ENCODE data around the gene KCNH2. TPM values are rescaled to one million over a fixed set of nuclear protein-coding genes. Genes with fewer than 3 reads are reported as not detected.
"Not testable (repeated sequence)": the region's sequence is repeated elsewhere in the genome, so short reads cannot be mapped to it uniquely, and the experiment has no call there.

Gene KCNH2
- total and polyA plus RNA-seq, 2 of the 8 experiments (the other 6 are each of a cell fraction or from before 2014, with no cell fraction given) = 8.0 to 15.0 TPM

- Histone ChIP-seq H3K4me3 (ENCODE audit: extremely low read depth in 1 of 4, insufficient read depth in 2 of 4, low read depth in 3 of 4, low read length in 4 of 4) (peak overlapping the region; percentile 32 to 97 (median 58); a peak in 7 of 8 replicates), H3K9ac (replicated peaks in 1 of 4; ENCODE audit: extremely low read depth in 1 of 4, low read depth in 3 of 4, low read length in 3 of 4) (peak overlapping the region in 2 of 4 experiments; percentile 7 to 12; a peak in 2 of 7 replicates), H2AK5ac (ENCODE audit: low read depth, low read length) (0 out of 2 replicates have a peak overlapping the region, but pooled peaks have one; percentile 39), H3K27ac (ENCODE audit: low read depth, low read length) (0 out of 2 replicates have a peak overlapping the region, but pooled peaks have one; percentile 15), H3K4me2 (ENCODE audit: insufficient read depth in 1 of 2, low read depth in 2 of 2, low read length in 2 of 2) (peak overlapping the region; percentile 75 to 90)
- not testable (repeated sequence) for H3K4me1 ChIP-seq (replicated peaks in 1 of 4; ENCODE audit: control insufficient read depth in 3 of 4, insufficient read depth in 4 of 4, low read length in 3 of 4); H2BK20ac ChIP-seq (ENCODE audit: low read length); H4K8ac ChIP-seq (ENCODE audit: extremely low read depth, insufficient read depth, low read length); H4K20me1 ChIP-seq (replicated peaks in 1 of 2; ENCODE audit: control insufficient read depth in 1 of 2, insufficient read depth in 2 of 2, low read length in 2 of 2); H3K79me2 ChIP-seq (ENCODE audit: control insufficient read depth in 1 of 2, insufficient read depth in 2 of 2, low read length in 2 of 2); H2BK120ac ChIP-seq (replicated peaks; ENCODE audit: low read depth, low read length); H3K79me1 ChIP-seq (ENCODE audit: low read depth, low read length); DNase-seq (ENCODE audit: low read depth in 1 of 2, low spot score in 2 of 2); H3K4ac ChIP-seq (replicated peaks; ENCODE audit: insufficient read length, low read depth, low read length); H3K18ac ChIP-seq (ENCODE audit: extremely low read depth, low read length); H3K14ac ChIP-seq (ENCODE audit: insufficient read length); H2BK5ac ChIP-seq (ENCODE audit: low read depth, low read length); H3K27me3 ChIP-seq (replicated peaks in 1 of 4; ENCODE audit: control insufficient read depth in 3 of 4, extremely low read depth in 1 of 4, insufficient read depth in 3 of 4, low read length in 3 of 4); H4K5ac ChIP-seq (ENCODE audit: insufficient read length, low read depth, low read length); H3K9me3 ChIP-seq (ENCODE audit: insufficient read depth in 2 of 2, low read depth in 1 of 2, low read length in 1 of 2); H3K23ac ChIP-seq (ENCODE audit: insufficient read length); H3K36me3 ChIP-seq (ENCODE audit: control insufficient read depth in 2 of 4, insufficient read depth in 4 of 4, low read length in 3 of 4); H4K91ac ChIP-seq (replicated peaks; ENCODE audit: insufficient read length, low read length); H2AFZ ChIP-seq (ENCODE audit: low read length); H3K23me2 ChIP-seq (ENCODE audit: low read depth, low read length); H3K56ac ChIP-seq (replicated peaks; ENCODE audit: insufficient read length, low read depth, low read length); H2BK15ac ChIP-seq (ENCODE audit: low read length); H2BK12ac ChIP-seq (ENCODE audit: low read depth, low read length); FAIRE-seq
- ChIA-PET CTCF (ENCODE audit: partially characterized antibody) (interaction anchor here (0.7 to 2.7 kb wide), 16 partner anchors 9 to 84 kb away, joined by 3 to 24 read pairs (median 4); partner anchors contain the start of gene CDK5), POLR2A (ENCODE audit: partially characterized antibody) (interaction anchor here (0.7 to 3.2 kb wide), 9 partner anchors 9 to 1962 kb away, joined by 3 to 18 read pairs (median 6); partner anchors contain the start of gene CDK5)
- 15% methylated on average over 16 of the region's 16 CpGs; no CpG with 5 or more reads in 1 of the 2 experiments for WGBS, 2 experiments (ENCODE audit: extremely low coverage in 1 of 2, insufficient coverage in 1 of 2, insufficient read length in 1 of 2, insufficient replicate concordance in 2 of 2, low coverage in 1 of 2, low lambda C conversion rate in 2 of 2, missing lambda C conversion rate in 1 of 2)
- peak; percentile 24; the same call in 1 of the 2 replicates for TF ChIP-seq TAF1 (IDR thresholded peaks at IDR 0.05; ENCODE audit: low read depth, low read length)
- 0 out of 2 replicates have a peak, but pooled peaks have one; percentile 57 for TF ChIP-seq YY1 (IDR thresholded peaks at IDR 0.05; ENCODE audit: low read depth, low read length)
- 0 out of 4 replicates have a peak, but pooled peaks of 1 of the 2 experiments have one; percentile 80 for TF ChIP-seq SIN3A (conservative IDR thresholded peaks at IDR 0.05 in 1 of 2, IDR thresholded peaks at IDR 0.05 in 1 of 2; ENCODE audit: low read depth in 1 of 2, low read length in 2 of 2)
- peak; percentile 78 for TF ChIP-seq SAP30 (IDR thresholded peaks at IDR 0.05; ENCODE audit: insufficient read depth, insufficient replicate concordance, low read length)
Observed at GRCh38 chr7:151027728-151028130, 49.6 kb upstream of the KCNH2 start.

Measured in H1 (cell line).